GM23338 (cell line): Measurements from ENCODE around the gene RHOXF2. TPM values are rescaled to one million over a fixed set of nuclear protein-coding genes. Genes with fewer than 3 reads are reported as not detected.
A peak's percentile ranks its signal among the peaks of the same experiment; 100 is the strongest.
"Not testable (repeated sequence)": the region's sequence is repeated elsewhere in the genome, so short reads cannot be mapped to it uniquely, and the experiment has no call there.

Source experiments
- ATAC-seq: fragments of 200-7000 bp; cut with Tn5 transposase; 3 replicates; pipeline ENCODE4 v1.9.1; 2020
- DNase-seq: peaks from one replicate; pipeline ENCODE4 v3.0.0-alpha.2; 2015; ENCODE audit warnings: low spot score
- H2AFZ ChIP-seq: fragments of 200-600 bp; sonication (generic); 2 replicates; pipeline ENCODE4 v1.8.0; 2016; ENCODE audit warnings: antibody characterized with exemption, mild to moderate bottlenecking, moderate library complexity
- H3F3A ChIP-seq: fragments of 200-600 bp; sonication (generic); replicated peaks from 2 replicates; pipeline ENCODE4 v1.8.0; 2017; ENCODE audit warnings: antibody characterized with exemption, mixed run types, low read depth
- H3K27ac ChIP-seq: fragments of 200-600 bp; sonication (generic); 2 replicates; pipeline ENCODE4 v1.6.1; 2016; ENCODE audit warnings: low read depth
- H3K27me3 ChIP-seq: fragments of 200-600 bp; sonication (generic); 2 replicates; pipeline ENCODE4 v1.8.0; 2016; ENCODE audit warnings: mild to moderate bottlenecking, mixed run types, moderate library complexity; ENCODE audit not compliant: insufficient read depth
- H3K36me3 ChIP-seq: fragments of 200-600 bp; sonication (generic); 2 replicates; pipeline ENCODE4 v1.8.0; 2016; ENCODE audit warnings: mild to moderate bottlenecking; ENCODE audit not compliant: insufficient read depth
- H3K4me1 ChIP-seq: fragments of 200-600 bp; sonication (generic); 2 replicates; pipeline ENCODE4 v1.8.0; 2016; ENCODE audit warnings: mild to moderate bottlenecking, moderate library complexity; ENCODE audit not compliant: insufficient read depth
- H3K4me2 ChIP-seq: fragments of 200-600 bp; sonication (generic); 2 replicates; pipeline ENCODE4 v1.7.1; 2017; ENCODE audit warnings: mixed run types
- H3K4me3 ChIP-seq: fragments of 200-600 bp; sonication (generic); 2 replicates; pipeline ENCODE4 v1.6.1; 2016; ENCODE audit warnings: mixed run types
- H3K79me2 ChIP-seq: fragments of 200-600 bp; sonication (generic); replicated peaks from 2 replicates; pipeline ENCODE4 v1.8.0; 2017; ENCODE audit warnings: mild to moderate bottlenecking; ENCODE audit not compliant: insufficient read depth
- H3K9me2 ChIP-seq: fragments of 200-600 bp; sonication (generic); 2 replicates; pipeline ENCODE4 v1.8.0; 2017; ENCODE audit not compliant: insufficient read depth
- H4K20me1 ChIP-seq: fragments of 200-600 bp; sonication (generic); replicated peaks from 2 replicates; pipeline ENCODE4 v1.8.0; 2017; ENCODE audit warnings: mild to moderate bottlenecking; ENCODE audit not compliant: insufficient read depth
- H3K27ac Mint-ChIP-seq: 2 replicates; pipeline ENCODE4 v1.8.0; 2020; ENCODE audit warnings: inconsistent platforms, mild to moderate bottlenecking, moderate library complexity, mixed read lengths
- H3K27me3 Mint-ChIP-seq: 3 replicates; pipeline ENCODE4 v1.8.0; 2022; ENCODE audit warnings: low read depth, mild to moderate bottlenecking, moderate library complexity, mixed read lengths, inconsistent platforms; ENCODE audit not compliant: insufficient read depth, poor library complexity
- H3K36me3 Mint-ChIP-seq: 3 replicates; pipeline ENCODE4 v1.8.0; 2021; ENCODE audit warnings: low read depth, mild to moderate bottlenecking, inconsistent platforms, moderate library complexity, mixed read lengths
- H3K4me1 Mint-ChIP-seq: 3 replicates; pipeline ENCODE4 v1.8.0; 2020; ENCODE audit warnings: mild to moderate bottlenecking, inconsistent platforms, mixed read lengths
- H3K4me3 Mint-ChIP-seq: 3 replicates; pipeline ENCODE4 v1.8.0; 2021; ENCODE audit warnings: moderate library complexity, mild to moderate bottlenecking, inconsistent platforms, mixed read lengths
- H3K9me3 Mint-ChIP-seq: 3 replicates; pipeline ENCODE4 v1.8.0; 2020; ENCODE audit warnings: moderate library complexity, mild to moderate bottlenecking, inconsistent platforms, mixed read lengths
- CREB1 ChIP-seq: fragments of 250-450 bp; sonication (Bioruptor Pico); IDR thresholded peaks from 2 replicates; pipeline ENCODE4 v1.5.0; 2020; ENCODE audit warnings: low read depth, mild to moderate bottlenecking, moderate library complexity
- CTCF ChIP-seq, 2 experiments: fragments of 200-600 bp in 1 of 2; sonication (generic) in 1 of 2; conservative IDR thresholded peaks; 2 replicates each; pipeline versions ENCODE4 v1.5.1 to v1.6.1; 2016 to 2017; ENCODE audit warnings: antibody characterized with exemption in 2 of 2, low read depth in 2 of 2, mild to moderate bottlenecking in 2 of 2, moderate library complexity in 1 of 2
- EZH2phosphoT487 ChIP-seq: fragments of 200-600 bp; sonication (generic); IDR thresholded peaks from one replicate; pipeline ENCODE4 v1.8.1; 2018; ENCODE audit warnings: antibody characterized with exemption; ENCODE audit not compliant: unreplicated experiment
- STAT1 ChIP-seq: IDR thresholded peaks from one replicate; pipeline ENCODE4 v1.6.1; 2016; ENCODE audit warnings: antibody characterized with exemption; ENCODE audit not compliant: unreplicated experiment
- polyA plus RNA-seq: library from polyadenylated mRNA; unstranded; fragments of >200 nt; fragmentation: Nextera tagmentation; extraction: Ambion mirVana; gene quantifications from 2 replicates; pipeline ENCODE4 v1.2.1, GENCODE V29; 2016
- total RNA-seq: library from RNA; depleted of rRNA; stranded (reverse); fragments of >200 nt; shearing (Covaris generic); gene quantifications from 2 replicates; pipeline ENCODE4 v1.2.3, GENCODE V29; 2014

The RHOXF2 gene
- total and polyA plus RNA-seq, 2 experiments from 2014 or later: 0.27 TPM; not detected in 1

- H3K4me3 ChIP-seq, H3K27ac Mint-ChIP-seq, H3K27ac ChIP-seq, H3K4me1 ChIP-seq, H3K36me3 ChIP-seq, H3K27me3 ChIP-seq, H3K79me2 ChIP-seq, H3K4me2 ChIP-seq, H3K9me3 Mint-ChIP-seq, H3K4me1 Mint-ChIP-seq, H2AFZ ChIP-seq, H3F3A ChIP-seq, DNase-seq, H3K27me3 Mint-ChIP-seq, H3K36me3 Mint-ChIP-seq, H3K9me2 ChIP-seq, ATAC-seq, H4K20me1 ChIP-seq, H3K4me3 Mint-ChIP-seq: not testable (repeated sequence)
Measured at GRCh38 chrX:120193720-120194119, 35.3 kb downstream of the RHOXF2 start.

- H3K79me2 ChIP-seq, H3K4me3 ChIP-seq, H3K4me2 ChIP-seq, H3F3A ChIP-seq, ATAC-seq, H3K27ac ChIP-seq, H3K9me2 ChIP-seq, H3K9me3 Mint-ChIP-seq, H3K36me3 Mint-ChIP-seq, H2AFZ ChIP-seq, H3K4me3 Mint-ChIP-seq, H3K27ac Mint-ChIP-seq, H3K4me1 ChIP-seq, H3K4me1 Mint-ChIP-seq, H3K27me3 ChIP-seq, H3K27me3 Mint-ChIP-seq, DNase-seq, H3K36me3 ChIP-seq, H4K20me1 ChIP-seq: not testable (repeated sequence)
Measured at GRCh38 chrX:120195786-120196185, 37.4 kb downstream of the RHOXF2 start.

GRCh38 chrX:120196626-120197283 lies 38.3 kb downstream of the RHOXF2 start:
- H3K27me3 Mint-ChIP-seq, H4K20me1 ChIP-seq, H3K4me1 Mint-ChIP-seq, H3F3A ChIP-seq, H3K4me3 Mint-ChIP-seq, H3K9me3 Mint-ChIP-seq, H3K36me3 ChIP-seq, H3K36me3 Mint-ChIP-seq, H3K27ac Mint-ChIP-seq, H3K27me3 ChIP-seq, H3K4me3 ChIP-seq, H3K4me1 ChIP-seq, H2AFZ ChIP-seq, H3K79me2 ChIP-seq, DNase-seq, H3K9me2 ChIP-seq, H3K4me2 ChIP-seq, H3K27ac ChIP-seq: not testable (repeated sequence)
- ATAC-seq: peak; percentile 35; the same call in 2 of the 3 replicates

GRCh38 chrX:120200851-120201250 lies 42.4 kb downstream of the RHOXF2 start:
- Histone ChIP-seq H3K9me2 (no peaks in the 10 kb centered on the region), H3K27ac (no peak overlapping the region), H3K4me2 (no peak overlapping the region), H3F3A (no peaks in the 10 kb centered on the region), H2AFZ (no peak overlapping the region), H3K36me3 (no peaks in the 10 kb centered on the region), H3K4me1 (no peaks in the 10 kb centered on the region), H4K20me1 (no peaks in the 10 kb centered on the region), H3K79me2 (no peaks in the 10 kb centered on the region), H3K27me3 (no peaks in the 10 kb centered on the region), H3K4me3 (no peak overlapping the region)
- no peaks in the 10 kb centered on the region for H3K36me3 Mint-ChIP-seq
- H3K9me3 Mint-ChIP-seq: no peaks in the 10 kb centered on the region
- DNase-seq (peak; percentile 12), ATAC-seq (peak; percentile 61)
- peaks cover 4% of the 10 kb centered on the region for H3K27me3 Mint-ChIP-seq
- TF ChIP-seq CREB1 (no peak), CTCF (conservative IDR thresholded peaks at IDR 0.05; ENCODE audit: low read depth in 2 of 2) (peak in 1 of 2 experiments; percentile 43; a peak in 2 of 4 replicates), EZH2phosphoT487 (no peak), STAT1 (no peak)
- H3K4me1 Mint-ChIP-seq: peaks cover 7% of the 10 kb centered on the region; the same call in 1 of the 3 replicates
- H3K4me3 Mint-ChIP-seq: no peak overlapping the region
- no peak overlapping the region for H3K27ac Mint-ChIP-seq
